Lung microvascular endothelial cell (primary cell): ENCODE results near the gene RBM24. TPM values are rescaled to one million over a fixed set of nuclear protein-coding genes. Genes with fewer than 3 reads are reported as not detected.

Source experiments
- DNase-seq, 2 donors: peaks; one replicate each; pipeline versions ENCODE4 v3.0.0 to v3.0.0-alpha.2; 2010; ENCODE audit warnings: low read depth in 2 of 2
- total RNA-seq: library from RNA; depleted of rRNA; stranded (reverse); fragments of >200 nt; gene quantifications from 2 replicates; pipeline ENCODE4 v1.2.1, GENCODE V29; 2014

RBM24 gene
- total RNA-seq, 1 donor from 2014 or later = 0.20 TPM

DNA sequence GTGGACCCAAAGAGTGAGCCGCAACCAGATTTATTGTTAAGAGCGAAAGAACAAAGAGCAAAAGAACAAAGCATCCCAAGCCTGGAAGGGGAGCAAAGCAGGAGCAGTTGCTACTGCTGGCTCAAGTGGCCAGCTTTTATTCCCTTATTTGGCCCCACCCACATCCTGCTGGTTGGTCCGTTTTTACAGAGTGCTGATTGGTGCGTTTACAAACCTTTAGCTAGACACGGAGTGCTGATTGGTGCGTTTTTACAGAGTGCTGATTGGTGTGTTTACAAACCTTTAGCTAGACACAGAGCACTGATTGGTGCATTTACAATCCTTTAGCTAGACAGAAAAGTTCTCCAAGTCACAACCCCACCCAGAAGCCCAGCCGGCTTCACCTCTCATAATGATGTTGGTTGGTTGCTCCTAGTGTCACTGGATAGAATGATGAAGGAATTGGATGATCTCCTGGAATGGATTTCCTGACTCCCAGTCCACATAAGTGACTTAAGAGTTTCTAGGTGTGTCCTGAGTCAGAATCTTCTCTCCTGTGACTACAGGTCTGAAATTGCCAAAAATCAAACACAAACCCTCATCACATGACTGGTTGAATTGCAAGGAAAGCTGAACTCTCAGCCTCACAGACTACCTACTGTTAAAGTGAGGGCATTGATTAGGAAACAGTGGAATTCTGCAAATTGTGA lies 60.1 kb downstream of the RBM24 start:
- DNase-seq = no peak

DNA sequence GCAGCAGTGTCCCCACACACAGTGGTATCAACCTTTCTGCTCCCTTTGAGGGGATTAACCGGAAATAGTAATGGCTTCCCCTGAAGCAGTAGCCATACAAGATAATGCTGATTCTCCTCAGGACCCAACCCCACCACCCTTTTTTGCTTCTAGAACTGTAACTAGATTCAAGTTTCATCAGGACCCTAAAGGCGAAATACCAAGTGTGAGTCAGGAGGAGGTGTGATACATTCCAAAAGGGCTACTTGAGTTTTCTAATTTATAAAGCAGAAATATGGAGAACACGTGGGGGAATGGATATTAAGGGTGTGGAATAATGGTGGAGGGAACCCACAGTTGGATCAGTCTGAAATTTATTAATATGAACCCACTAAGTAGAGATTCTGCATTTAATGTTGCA lies 60.7 kb downstream of the RBM24 start:
- no peak for DNase-seq

DNA sequence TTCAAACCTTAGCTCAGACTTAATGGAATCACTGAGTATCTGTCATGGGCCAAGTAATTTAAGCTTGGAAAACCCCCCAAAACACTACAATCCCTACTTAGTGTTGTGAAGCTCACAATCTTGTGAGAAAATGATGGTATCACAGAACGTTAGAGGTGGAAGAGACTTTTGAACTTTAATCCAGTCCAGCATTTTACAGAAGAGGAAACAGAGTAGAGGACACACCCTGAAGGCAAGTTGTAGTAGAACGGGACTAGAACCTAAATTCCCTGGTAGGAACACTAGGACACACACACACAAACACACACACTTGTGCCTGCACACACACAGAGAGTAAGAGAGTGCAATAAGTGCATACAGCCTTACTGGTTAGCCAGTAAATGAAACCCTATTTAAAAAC lies 62.1 kb downstream of the RBM24 start:
- DNase-seq = no peak

Other genes with a start within 250 kb of the RBM24 start
- gene STMND1, start 179.3 kb upstream of the RBM24 start, total RNA-seq = not detected in 2 replicates
- gene CAP2, start 112.2 kb downstream of the RBM24 start, total RNA-seq = 0.40 and 0.87 TPM in 2 replicates